ENCODE results near the gene TPCN1.
"Not testable (repeated sequence)": the region's sequence is repeated elsewhere in the genome, so short reads cannot be mapped to it uniquely, and the experiment has no call there.

Gene TPCN1

DNA sequence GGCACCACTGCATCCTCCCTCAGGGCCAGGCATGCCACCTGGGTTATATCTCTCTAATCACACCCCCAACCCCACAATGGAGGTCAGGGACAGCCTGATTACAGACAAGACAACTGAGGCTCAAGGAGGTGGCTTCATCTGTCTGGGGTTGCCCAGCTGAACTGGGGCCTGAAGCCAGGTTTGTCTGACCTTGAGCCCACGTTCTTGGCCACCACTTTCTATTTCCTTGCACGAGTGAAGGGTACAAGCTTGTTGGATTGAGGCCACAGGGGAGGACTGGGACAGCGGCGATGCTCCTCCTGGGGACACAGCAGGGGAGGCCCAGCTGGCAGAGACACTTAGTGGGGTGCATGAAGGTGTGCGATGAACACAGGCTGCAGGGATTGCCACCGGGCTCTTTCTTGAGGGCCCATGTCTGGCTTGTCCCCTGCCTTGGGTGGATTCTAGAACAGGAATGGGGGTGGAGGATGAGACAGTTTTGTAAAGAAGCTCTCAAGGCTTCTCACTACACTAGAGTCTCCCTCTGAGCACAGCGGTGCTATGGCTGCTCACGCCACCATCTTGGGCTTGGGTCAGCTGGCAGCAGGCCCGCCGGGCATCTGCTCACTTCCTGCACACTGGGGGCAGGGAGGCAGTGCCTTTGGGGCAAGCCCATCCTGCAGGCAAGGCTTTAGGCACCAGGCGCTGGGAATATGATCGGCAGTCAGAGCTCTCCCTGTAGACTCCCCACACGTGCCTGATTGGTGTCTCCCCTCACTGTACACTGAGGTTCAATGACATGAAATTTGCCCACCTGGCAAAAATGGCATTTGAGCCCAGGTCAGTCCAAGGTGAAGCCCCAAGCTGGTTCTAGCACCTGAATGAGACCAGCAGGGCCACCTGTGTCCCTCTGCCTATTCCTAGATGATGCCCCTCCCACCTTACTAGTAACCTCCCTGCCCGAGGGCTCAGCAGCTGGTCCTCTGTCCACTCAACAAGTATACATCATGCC lies 19.8 kb upstream of the TPCN1 start:
- TF ChIP-seq CTCF (IDR thresholded peaks at IDR 0.05; ENCODE audit: borderline replicate concordance, control extremely low read depth, extremely low read depth, insufficient read depth, missing control alignments), result no peak
- peak; percentile 17 for DNase-seq (ENCODE audit: low spot score)
- in situ Hi-C loops (cut with MboI; ENCODE audit: low sequenced_read_pairs, unreplicated experiment), result no loop called here

- peak; percentile 6 for DNase-seq (ENCODE audit: low spot score)
- TF ChIP-seq CTCF (IDR thresholded peaks at IDR 0.05; ENCODE audit: borderline replicate concordance, control extremely low read depth, extremely low read depth, insufficient read depth, missing control alignments), result no peak
- in situ Hi-C loops (cut with MboI; ENCODE audit: low sequenced_read_pairs, unreplicated experiment), result no loop called here
These were observed 18.8 kb upstream of the TPCN1 start for GRCh38 chr12:113202300-113203075.

DNA sequence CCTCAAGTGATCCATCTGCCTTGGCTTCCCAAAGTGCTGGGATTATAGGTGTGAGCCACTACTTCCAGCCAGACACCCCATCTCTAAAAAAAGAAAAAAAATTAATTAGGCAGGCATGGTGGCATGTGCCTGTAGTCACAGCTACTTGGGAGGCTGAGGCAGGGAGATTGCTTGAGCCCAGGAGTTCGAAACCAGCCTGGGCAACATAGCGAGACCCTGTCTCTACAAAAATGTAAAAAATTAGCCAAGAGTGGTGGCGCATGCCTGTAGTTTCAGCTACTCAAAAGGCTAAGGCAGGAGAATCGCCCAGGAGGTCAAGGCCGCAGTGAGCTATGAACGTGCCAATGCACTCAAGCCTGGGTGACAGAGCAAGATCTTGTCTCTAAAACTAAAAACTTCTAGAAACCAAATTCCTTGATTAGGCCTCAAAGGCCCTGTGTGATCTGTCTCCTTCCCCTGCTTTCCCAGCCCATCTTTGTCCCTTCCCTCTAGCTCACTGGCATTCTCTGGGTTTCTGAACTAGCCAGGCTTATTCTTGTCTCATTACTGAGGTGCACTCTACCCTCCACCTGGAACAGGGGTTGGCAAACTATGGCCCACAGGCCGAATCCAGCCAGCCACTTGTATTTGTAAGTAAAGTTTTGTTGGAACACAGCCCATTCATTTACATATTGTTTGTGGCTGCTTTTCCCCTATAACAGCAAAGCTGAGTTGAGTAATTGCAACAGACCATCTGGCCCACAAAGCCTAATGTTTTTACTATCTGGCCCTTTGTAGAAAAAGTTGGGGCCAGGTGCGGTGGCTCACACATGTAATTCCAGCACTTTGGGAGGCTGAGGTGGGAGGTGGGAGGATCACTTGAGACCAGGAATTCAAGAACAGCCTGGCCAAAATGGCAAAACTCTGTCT lies 17.2 kb upstream of the TPCN1 start:
- no peak for DNase-seq (ENCODE audit: low spot score)
- TF ChIP-seq CTCF (IDR thresholded peaks at IDR 0.05; ENCODE audit: borderline replicate concordance, control extremely low read depth, extremely low read depth, insufficient read depth, missing control alignments), result no peak
- in situ Hi-C loops (cut with MboI; ENCODE audit: low sequenced_read_pairs, unreplicated experiment), result no loop called here

GRCh38 chr12:113204804-113205203 lies 16.5 kb upstream of the TPCN1 start:
- in situ Hi-C loops (cut with MboI; ENCODE audit: low sequenced_read_pairs, unreplicated experiment), result no loop called here
- no peak for TF ChIP-seq CTCF (IDR thresholded peaks at IDR 0.05; ENCODE audit: borderline replicate concordance, control extremely low read depth, extremely low read depth, insufficient read depth, missing control alignments)
- no peak for DNase-seq (ENCODE audit: low spot score)

- in situ Hi-C loops (cut with MboI; ENCODE audit: low sequenced_read_pairs, unreplicated experiment); DNase-seq (ENCODE audit: low spot score): not testable (repeated sequence)
These were observed 14.5 kb upstream of the TPCN1 start for GRCh38 chr12:113206802-113207201.

- in situ Hi-C loops (cut with MboI; ENCODE audit: low sequenced_read_pairs, unreplicated experiment), result no loop called here
- no peak for TF ChIP-seq CTCF (IDR thresholded peaks at IDR 0.05; ENCODE audit: borderline replicate concordance, control extremely low read depth, extremely low read depth, insufficient read depth, missing control alignments)
- DNase-seq (ENCODE audit: low spot score), result peak; percentile 21
These were observed 13.6 kb upstream of the TPCN1 start for GRCh38 chr12:113207613-113208040.
